ENCODE measurements around the gene ITGA3. TPM values are rescaled to one million over a fixed set of nuclear protein-coding genes. Genes with fewer than 3 reads are reported as not detected.

The ITGA3 gene
- total RNA-seq, 1 experiment from 2014 or later, result 1.6 TPM

DNA sequence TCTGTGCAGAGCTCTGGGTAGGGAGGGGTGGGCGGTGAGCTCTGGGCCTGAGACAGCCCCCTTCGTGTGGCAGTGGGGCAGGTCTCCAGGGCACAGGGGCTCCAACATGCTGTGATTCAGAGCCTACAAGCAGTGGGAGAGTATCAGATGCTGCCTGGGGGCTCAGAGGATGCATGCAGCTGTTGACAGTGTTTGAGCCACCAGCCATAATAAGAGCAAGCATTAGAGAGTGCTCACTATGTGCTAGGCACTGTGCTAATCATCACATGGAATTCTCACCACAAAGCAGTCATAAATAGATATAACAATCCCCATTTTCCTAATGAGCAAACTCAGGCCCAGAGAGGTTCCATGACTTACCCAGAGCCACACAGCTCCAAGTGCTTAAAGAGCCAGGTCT is 47.3 kb downstream of the ITGA3 start:
- Histone ChIP-seq H3K36me3 (ENCODE audit: insufficient read depth, low read length) (no peaks in the 10 kb centered on the region), H3K9ac (ENCODE audit: low read length) (no peak overlapping the region)

GRCh38 chr17:50103941-50104340 is 48.0 kb downstream of the ITGA3 start:
- Histone ChIP-seq H3K9ac (ENCODE audit: low read length) (no peak overlapping the region), H3K4me3 (ENCODE audit: low read length) (no peak overlapping the region), H3K27me3 (ENCODE audit: low read length) (no peaks in the 10 kb centered on the region), H3K4me2 (ENCODE audit: low read depth, low read length, poor library complexity, severe bottlenecking) (no peak overlapping the region), H3K4me1 (ENCODE audit: low read length) (peaks cover 16% of the 10 kb centered on the region), H3K79me2 (ENCODE audit: low read length) (no peaks in the 10 kb centered on the region), H2AFZ (ENCODE audit: low read length) (no peak overlapping the region), H3K27ac (ENCODE audit: low read length) (no peak overlapping the region), H3K9me3 (ENCODE audit: low read length) (no peaks in the 10 kb centered on the region), H3K9me2 (replicated peaks; ENCODE audit: insufficient read depth, low read length) (no peaks in the 10 kb centered on the region), H4K20me1 (ENCODE audit: insufficient read depth, low read depth, low read length) (no peaks in the 10 kb centered on the region), H3K36me3 (ENCODE audit: insufficient read depth, low read length) (no peaks in the 10 kb centered on the region)
- DNase-seq, result no peak

More for the DNA sequence above, 47.3 kb downstream of the ITGA3 start:
- H3K9me2 ChIP-seq (replicated peaks; ENCODE audit: insufficient read depth, low read length), result no peaks in the 10 kb centered on the region
- H3K9me3 ChIP-seq (ENCODE audit: low read length), result no peaks in the 10 kb centered on the region
- no peak overlapping the region for H3K27ac ChIP-seq (ENCODE audit: low read length)
- no peaks in the 10 kb centered on the region for H4K20me1 ChIP-seq (ENCODE audit: insufficient read depth, low read depth, low read length)
- no peak overlapping the region for H3K4me3 ChIP-seq (ENCODE audit: low read length)
- no peaks in the 10 kb centered on the region for H3K27me3 ChIP-seq (ENCODE audit: low read length)
- no peaks in the 10 kb centered on the region for H3K79me2 ChIP-seq (ENCODE audit: low read length)
- peaks cover 16% of the 10 kb centered on the region for H3K4me1 ChIP-seq (ENCODE audit: low read length)
- no peak overlapping the region for H2AFZ ChIP-seq (ENCODE audit: low read length)
- H3K4me2 ChIP-seq (ENCODE audit: low read depth, low read length, poor library complexity, severe bottlenecking), result no peak overlapping the region
- no peak for DNase-seq

DNA sequence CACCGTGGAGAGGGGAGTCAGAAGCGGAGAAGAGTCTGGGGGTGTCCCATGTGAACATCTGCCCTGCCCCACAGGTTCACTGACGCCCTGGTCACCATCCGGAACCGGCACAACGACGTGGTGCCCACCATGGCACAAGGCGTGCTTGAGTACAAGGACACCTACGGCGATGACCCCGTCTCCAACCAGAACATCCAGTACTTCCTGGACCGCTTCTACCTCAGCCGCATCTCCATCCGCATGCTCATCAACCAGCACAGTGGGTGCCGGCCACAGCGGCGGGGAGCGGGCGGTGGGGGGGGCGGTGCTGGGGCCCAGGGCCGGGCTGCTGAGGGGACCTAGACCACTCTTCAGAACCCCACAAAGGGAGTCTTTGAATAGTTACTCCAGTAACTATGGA is 49.9 kb downstream of the ITGA3 start:
- H3K9me3 ChIP-seq (ENCODE audit: low read length), result no peaks in the 10 kb centered on the region
- no peaks in the 10 kb centered on the region for H4K20me1 ChIP-seq (ENCODE audit: insufficient read depth, low read depth, low read length)

GRCh38 chr17:50106393-50107131 is 50.7 kb downstream of the ITGA3 start:
- Histone ChIP-seq H4K20me1 (ENCODE audit: insufficient read depth, low read depth, low read length) (no peaks in the 10 kb centered on the region), H3K36me3 (ENCODE audit: insufficient read depth, low read length) (no peaks in the 10 kb centered on the region)

More for the DNA sequence above, 49.9 kb downstream of the ITGA3 start:
- DNase-seq, result no peak
- Histone ChIP-seq H3K79me2 (ENCODE audit: low read length) (no peaks in the 10 kb centered on the region), H3K4me3 (ENCODE audit: low read length) (no peak overlapping the region), H3K9ac (ENCODE audit: low read length) (no peak overlapping the region), H3K4me1 (ENCODE audit: low read length) (peaks cover 14% of the 10 kb centered on the region), H2AFZ (ENCODE audit: low read length) (no peak overlapping the region), H3K36me3 (ENCODE audit: insufficient read depth, low read length) (no peaks in the 10 kb centered on the region), H3K27me3 (ENCODE audit: low read length) (no peaks in the 10 kb centered on the region), H3K4me2 (ENCODE audit: low read depth, low read length, poor library complexity, severe bottlenecking) (no peak overlapping the region), H3K9me2 (replicated peaks; ENCODE audit: insufficient read depth, low read length) (no peaks in the 10 kb centered on the region), H3K27ac (ENCODE audit: low read length) (no peak overlapping the region)

GRCh38 chr17:50107790-50108414 is 52.0 kb downstream of the ITGA3 start:
- Histone ChIP-seq H3K27ac (ENCODE audit: low read length) (no peak overlapping the region), H3K9me2 (replicated peaks; ENCODE audit: insufficient read depth, low read length) (no peaks in the 10 kb centered on the region), H3K36me3 (ENCODE audit: insufficient read depth, low read length) (no peaks in the 10 kb centered on the region), H3K9me3 (ENCODE audit: low read length) (no peaks in the 10 kb centered on the region), H3K4me3 (ENCODE audit: low read length) (no peak overlapping the region), H4K20me1 (ENCODE audit: insufficient read depth, low read depth, low read length) (no peaks in the 10 kb centered on the region), H3K79me2 (ENCODE audit: low read length) (no peaks in the 10 kb centered on the region), H3K9ac (ENCODE audit: low read length) (no peak overlapping the region), H3K27me3 (ENCODE audit: low read length) (no peaks in the 10 kb centered on the region), H2AFZ (ENCODE audit: low read length) (no peak overlapping the region), H3K4me1 (ENCODE audit: low read length) (no peaks in the 10 kb centered on the region), H3K4me2 (ENCODE audit: low read depth, low read length, poor library complexity, severe bottlenecking) (no peak overlapping the region)
- DNase-seq, result no peak

More at GRCh38 chr17:50106393-50107131, 50.7 kb downstream of the ITGA3 start:
- Histone ChIP-seq H3K4me1 (ENCODE audit: low read length) (peaks cover 6% of the 10 kb centered on the region), H3K9ac (ENCODE audit: low read length) (no peak overlapping the region), H3K4me3 (ENCODE audit: low read length) (no peak overlapping the region), H3K27ac (ENCODE audit: low read length) (no peak overlapping the region), H3K4me2 (ENCODE audit: low read depth, low read length, poor library complexity, severe bottlenecking) (no peak overlapping the region), H3K9me2 (replicated peaks; ENCODE audit: insufficient read depth, low read length) (no peaks in the 10 kb centered on the region), H3K79me2 (ENCODE audit: low read length) (no peaks in the 10 kb centered on the region), H3K27me3 (ENCODE audit: low read length) (no peaks in the 10 kb centered on the region), H2AFZ (ENCODE audit: low read length) (no peak overlapping the region), H3K9me3 (ENCODE audit: low read length) (no peaks in the 10 kb centered on the region)
- DNase-seq, result no peak

GRCh38 chr17:50108556-50108955 is 52.6 kb downstream of the ITGA3 start:
- no peaks in the 10 kb centered on the region for H3K9me3 ChIP-seq (ENCODE audit: low read length)
- no peaks in the 10 kb centered on the region for H3K27me3 ChIP-seq (ENCODE audit: low read length)
- no peaks in the 10 kb centered on the region for H3K79me2 ChIP-seq (ENCODE audit: low read length)
- no peaks in the 10 kb centered on the region for H3K9me2 ChIP-seq (replicated peaks; ENCODE audit: insufficient read depth, low read length)
- no peak overlapping the region for H3K9ac ChIP-seq (ENCODE audit: low read length)
- no peak overlapping the region for H3K27ac ChIP-seq (ENCODE audit: low read length)
- H2AFZ ChIP-seq (ENCODE audit: low read length), result no peak overlapping the region
- no peak overlapping the region for H3K4me2 ChIP-seq (ENCODE audit: low read depth, low read length, poor library complexity, severe bottlenecking)
- H4K20me1 ChIP-seq (ENCODE audit: insufficient read depth, low read depth, low read length), result no peaks in the 10 kb centered on the region
- DNase-seq, result no peak
- no peak overlapping the region for H3K4me3 ChIP-seq (ENCODE audit: low read length)
- no peaks in the 10 kb centered on the region for H3K36me3 ChIP-seq (ENCODE audit: insufficient read depth, low read length)
- no peaks in the 10 kb centered on the region for H3K4me1 ChIP-seq (ENCODE audit: low read length)

DNA sequence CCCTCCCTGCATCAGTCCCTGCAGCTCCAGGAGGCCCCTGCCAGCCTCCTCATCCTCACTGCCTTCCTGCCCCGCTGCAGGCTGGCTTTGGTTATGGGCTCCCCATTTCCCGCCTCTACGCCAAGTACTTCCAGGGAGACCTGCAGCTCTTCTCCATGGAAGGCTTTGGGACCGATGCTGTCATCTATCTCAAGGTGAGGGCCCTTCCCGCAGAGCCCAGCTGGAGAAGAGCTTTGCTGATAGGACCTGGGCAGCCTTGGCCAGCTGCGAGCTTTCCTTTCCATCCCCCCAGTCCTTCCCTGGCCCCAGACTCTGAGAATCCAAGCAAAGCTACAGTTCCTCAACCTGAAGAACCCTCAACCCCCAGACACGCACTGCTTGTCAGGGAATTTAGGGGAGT is 53.3 kb downstream of the ITGA3 start:
- Histone ChIP-seq H3K4me1 (ENCODE audit: low read length) (no peaks in the 10 kb centered on the region), H3K9me2 (replicated peaks; ENCODE audit: insufficient read depth, low read length) (no peaks in the 10 kb centered on the region), H3K9me3 (ENCODE audit: low read length) (no peaks in the 10 kb centered on the region), H3K9ac (ENCODE audit: low read length) (no peak overlapping the region), H3K4me2 (ENCODE audit: low read depth, low read length, poor library complexity, severe bottlenecking) (no peak overlapping the region), H2AFZ (ENCODE audit: low read length) (no peak overlapping the region), H4K20me1 (ENCODE audit: insufficient read depth, low read depth, low read length) (no peaks in the 10 kb centered on the region), H3K36me3 (ENCODE audit: insufficient read depth, low read length) (no peaks in the 10 kb centered on the region), H3K27me3 (ENCODE audit: low read length) (no peaks in the 10 kb centered on the region), H3K4me3 (ENCODE audit: low read length) (no peak overlapping the region), H3K27ac (ENCODE audit: low read length) (no peak overlapping the region), H3K79me2 (ENCODE audit: low read length) (no peaks in the 10 kb centered on the region)
- no peak for DNase-seq

GRCh38 chr17:50109785-50110184 is 53.9 kb downstream of the ITGA3 start:
- no peaks in the 10 kb centered on the region for H3K79me2 ChIP-seq (ENCODE audit: low read length)
- no peak overlapping the region for H3K4me3 ChIP-seq (ENCODE audit: low read length)
- no peaks in the 10 kb centered on the region for H3K36me3 ChIP-seq (ENCODE audit: insufficient read depth, low read length)
- H3K4me2 ChIP-seq (ENCODE audit: low read depth, low read length, poor library complexity, severe bottlenecking), result no peak overlapping the region
- H2AFZ ChIP-seq (ENCODE audit: low read length), result no peak overlapping the region
- no peak overlapping the region for H3K9ac ChIP-seq (ENCODE audit: low read length)
- H3K27me3 ChIP-seq (ENCODE audit: low read length), result no peaks in the 10 kb centered on the region
- no peak for DNase-seq
- no peaks in the 10 kb centered on the region for H4K20me1 ChIP-seq (ENCODE audit: insufficient read depth, low read depth, low read length)
- H3K9me3 ChIP-seq (ENCODE audit: low read length), result no peaks in the 10 kb centered on the region
- H3K27ac ChIP-seq (ENCODE audit: low read length), result no peak overlapping the region
- no peaks in the 10 kb centered on the region for H3K4me1 ChIP-seq (ENCODE audit: low read length)
- H3K9me2 ChIP-seq (replicated peaks; ENCODE audit: insufficient read depth, low read length), result no peaks in the 10 kb centered on the region
